Left kidney (tissue), 2 donors: ENCODE results near the gene PSD4. TPM values are rescaled to one million over a fixed set of nuclear protein-coding genes. Genes with fewer than 3 reads are reported as not detected.

Experiments
- DNase-seq: peaks from one replicate; pipeline ENCODE4 v3.0.0-alpha.2; 2013
- polyA plus RNA-seq: library from polyadenylated mRNA; unstranded; fragments of 120-200 nt; gene quantifications from one replicate; pipeline ENCODE4 v1.2.1, GENCODE V29; 2013; ENCODE audit not compliant: insufficient read length

Gene PSD4
- polyA plus RNA-seq, 1 donor, result 10.0 TPM

DNA sequence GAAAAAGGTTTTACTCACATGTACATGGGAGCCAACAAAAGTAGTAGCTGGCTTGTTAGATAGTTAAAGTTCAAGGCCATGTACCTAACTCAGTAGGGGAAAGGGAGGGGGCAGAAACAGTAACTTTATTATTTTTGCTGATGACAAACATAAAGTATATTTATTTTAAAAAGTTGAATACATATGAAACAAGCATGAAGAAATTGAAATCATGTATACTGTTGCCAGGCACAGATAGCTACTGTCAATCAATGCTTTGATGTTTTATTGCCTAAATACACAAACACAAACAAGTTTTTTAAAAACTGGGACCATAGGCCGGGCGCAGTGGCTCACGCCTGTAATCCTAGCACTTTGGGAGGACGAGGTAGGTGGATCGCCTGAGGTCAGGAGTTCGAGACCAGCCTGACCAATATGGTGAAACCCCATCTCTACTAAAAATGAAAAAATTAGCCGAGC is 7.6 kb upstream of the PSD4 start:
- DNase-seq, result no peak

DNA sequence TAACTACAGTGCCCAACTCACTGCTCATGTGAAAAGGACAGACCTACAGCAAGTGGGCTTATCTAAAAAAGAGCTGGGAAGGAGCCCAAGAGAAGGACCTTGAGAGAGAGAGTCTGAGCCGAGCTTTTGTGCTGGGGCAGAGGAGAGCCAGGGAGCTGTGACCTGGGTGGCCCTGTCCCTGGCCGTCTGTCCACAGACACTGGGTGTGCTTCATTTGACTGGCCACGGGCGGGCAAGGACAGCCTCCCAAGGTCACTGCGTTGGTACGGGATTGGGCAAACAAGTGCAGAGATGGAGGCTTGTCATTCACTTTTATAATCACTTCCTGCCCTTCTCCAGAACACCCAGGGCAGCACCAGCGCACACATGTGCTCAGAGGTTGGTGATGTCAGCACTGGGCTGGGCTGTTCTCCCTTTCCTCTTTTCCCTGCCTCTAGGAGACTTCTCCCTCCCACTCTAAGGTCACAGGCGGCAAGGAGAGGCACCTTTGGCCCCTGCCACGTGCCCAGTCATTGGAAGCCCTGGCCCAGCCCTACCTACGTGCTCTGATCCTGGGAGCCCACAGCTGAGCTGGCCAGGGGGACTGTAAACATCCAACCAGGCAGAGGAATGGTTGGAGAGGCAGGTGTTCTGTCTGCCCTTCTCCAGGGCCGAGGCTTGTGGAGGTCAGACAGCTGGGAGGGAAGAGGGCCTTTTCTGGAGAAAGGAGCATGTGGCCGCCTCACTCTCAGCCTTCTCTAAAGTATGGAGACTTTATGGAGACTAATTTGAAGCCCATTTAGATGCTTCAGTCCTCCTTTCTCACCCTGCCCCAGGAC is 6.4 kb upstream of the PSD4 start:
- no peak for DNase-seq

DNA sequence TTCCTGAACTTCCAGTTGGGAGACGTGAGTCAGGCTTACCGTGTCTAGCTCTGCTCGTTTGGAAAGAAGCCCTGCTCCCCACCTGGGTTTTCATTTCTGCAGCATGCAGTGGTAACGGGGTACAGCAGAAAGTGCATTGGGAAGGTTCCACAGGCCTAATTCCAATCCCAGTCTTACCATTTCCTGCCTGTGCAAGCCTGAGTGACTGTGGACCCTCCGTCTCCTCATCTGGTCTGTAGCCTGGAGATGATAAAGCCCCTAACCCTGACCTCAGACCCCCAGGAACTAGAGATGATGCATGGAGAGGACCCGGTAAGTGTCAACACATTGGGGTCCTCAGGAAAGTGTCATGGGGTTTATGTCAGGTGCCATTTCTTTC is 5.8 kb upstream of the PSD4 start:
- no peak for DNase-seq

DNA sequence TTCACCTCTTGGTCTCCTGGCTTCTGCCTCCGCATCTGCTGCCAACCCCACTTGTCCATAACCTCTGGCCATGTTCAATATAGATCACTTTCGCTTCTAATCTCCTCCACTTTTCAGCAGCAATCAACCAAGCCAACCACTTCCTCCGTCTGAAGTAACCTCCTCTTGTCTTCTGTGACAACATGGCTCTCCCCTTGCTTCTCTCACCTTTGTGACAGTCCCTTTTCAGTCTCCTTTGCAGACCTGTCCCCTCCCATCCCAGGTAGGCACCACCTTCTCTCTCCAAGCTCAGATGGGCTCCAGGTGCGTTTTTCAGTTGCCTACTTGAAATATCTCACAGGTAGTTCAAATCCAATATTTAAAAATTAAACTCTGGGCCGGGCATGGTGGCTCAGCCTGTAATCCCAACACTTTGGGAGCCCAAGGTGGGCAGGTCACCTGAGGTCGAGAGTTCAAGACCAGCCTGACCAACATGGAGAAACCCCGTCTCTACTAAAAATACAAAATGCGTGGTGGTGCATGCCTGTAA is 4.7 kb upstream of the PSD4 start:
- DNase-seq, result no peak

DNA sequence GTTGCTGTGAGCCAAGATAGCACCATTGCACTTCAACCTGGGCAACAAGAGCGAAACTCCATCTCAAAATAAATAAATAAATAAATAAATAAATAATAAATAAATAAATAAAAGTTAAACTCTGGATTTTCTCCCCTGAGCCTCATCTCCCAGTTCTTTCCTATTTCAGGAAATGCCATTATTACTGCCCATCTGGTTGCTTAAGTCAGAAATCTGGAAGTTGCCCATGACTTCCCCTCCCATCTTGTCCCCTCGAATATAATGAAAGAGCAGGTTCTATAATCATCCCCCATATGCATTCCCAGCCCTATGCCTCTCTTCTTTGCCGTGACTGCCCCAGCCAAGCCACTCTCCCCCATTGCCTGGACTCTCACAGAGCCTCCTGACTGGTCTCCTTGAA is 4.2 kb upstream of the PSD4 start:
- DNase-seq, result no peak

DNA sequence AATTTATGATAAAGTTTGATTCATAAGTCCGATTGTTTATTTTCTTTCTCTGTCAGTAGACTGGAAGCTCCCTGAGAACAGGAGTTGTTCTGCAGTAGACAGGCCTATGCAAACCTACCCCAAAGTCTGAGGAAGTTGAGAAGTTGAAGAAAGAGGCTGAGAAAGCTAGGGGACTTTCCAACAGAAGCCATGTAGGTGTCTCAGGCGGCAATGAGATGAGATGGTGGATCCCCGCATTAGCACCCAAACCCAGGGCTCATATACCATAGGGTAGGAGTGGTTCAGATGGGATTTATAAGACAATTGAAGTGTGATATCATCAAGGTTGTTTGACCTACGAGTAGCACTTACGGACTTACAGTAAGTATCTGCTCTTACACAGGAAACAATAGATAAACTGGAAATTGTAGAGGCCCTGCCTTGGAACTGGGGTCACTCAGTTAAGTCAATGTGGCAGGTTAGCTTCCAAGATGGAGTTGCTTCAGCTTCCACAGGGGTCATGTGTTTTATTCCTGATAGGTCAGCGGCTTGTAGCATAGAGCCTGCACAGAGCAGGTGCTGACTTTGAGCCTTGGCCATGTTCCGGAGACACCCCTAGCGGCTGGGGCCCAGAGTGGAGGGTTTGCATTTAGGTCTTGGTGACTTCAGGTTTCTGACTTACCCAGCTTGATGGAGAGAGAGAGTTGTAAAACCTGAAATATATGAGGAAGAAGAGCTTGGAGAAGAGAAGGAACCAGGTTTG is 2.3 kb upstream of the PSD4 start:
- no peak for DNase-seq

DNA sequence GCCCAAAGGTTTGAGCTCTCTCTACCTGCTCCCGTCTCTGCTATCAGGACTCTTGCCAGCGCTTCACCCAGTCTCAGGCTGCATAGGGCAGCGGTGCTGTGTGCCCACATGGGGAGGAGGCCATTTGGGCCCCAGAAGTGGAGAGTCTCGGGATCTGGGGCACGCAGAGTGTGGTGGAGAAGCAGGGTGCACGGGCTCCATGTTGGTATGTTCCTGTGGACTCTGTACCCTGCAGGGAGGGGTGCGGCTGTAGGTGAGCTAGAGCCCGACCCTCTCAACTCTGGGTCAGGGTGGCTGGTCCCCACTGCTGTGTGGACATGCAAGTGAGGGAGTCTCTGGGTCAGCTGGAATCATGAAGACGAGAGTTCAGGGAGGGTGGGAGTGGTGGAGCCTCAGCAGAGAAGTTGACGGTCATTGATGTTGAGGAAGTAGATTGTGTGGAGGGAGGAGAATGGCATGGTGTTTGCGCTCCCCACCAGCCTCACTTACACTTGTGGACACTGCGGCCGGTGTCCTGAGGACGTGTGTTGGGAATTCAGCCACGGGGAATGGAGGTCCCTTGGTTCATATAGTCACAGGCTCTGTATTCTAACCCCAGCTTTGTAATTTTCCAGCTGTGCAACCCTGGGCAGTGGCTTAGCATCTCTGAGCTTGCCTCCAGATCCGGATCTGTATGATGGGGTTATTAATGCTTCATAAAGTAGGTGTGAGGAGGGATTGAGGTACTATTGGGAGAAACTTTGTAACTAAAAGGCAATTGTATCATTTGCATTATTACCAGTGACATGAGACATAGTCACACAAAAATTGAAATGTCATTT is 840 bp upstream of the PSD4 start:
- no peak for DNase-seq

DNA sequence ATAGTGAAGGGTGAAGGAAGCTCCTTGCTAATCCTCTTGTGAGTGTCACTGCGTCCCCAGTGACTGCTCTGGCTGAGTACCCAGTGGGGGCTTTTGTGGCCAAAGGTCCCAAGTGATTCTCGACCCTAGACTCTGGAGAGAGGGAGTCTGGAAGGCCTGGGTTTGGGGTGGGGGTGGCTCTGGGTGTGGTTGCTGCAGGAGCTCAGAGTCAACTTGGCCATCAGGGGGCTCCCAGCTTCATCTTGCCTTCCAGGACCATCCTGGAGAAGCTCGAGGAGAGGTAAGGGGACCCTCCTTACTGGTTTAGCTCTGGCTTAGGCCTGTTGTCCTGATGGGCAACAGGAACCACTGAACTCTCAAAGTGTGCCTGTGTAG is 592 bp downstream of the PSD4 start:
- DNase-seq, result no peak

DNA sequence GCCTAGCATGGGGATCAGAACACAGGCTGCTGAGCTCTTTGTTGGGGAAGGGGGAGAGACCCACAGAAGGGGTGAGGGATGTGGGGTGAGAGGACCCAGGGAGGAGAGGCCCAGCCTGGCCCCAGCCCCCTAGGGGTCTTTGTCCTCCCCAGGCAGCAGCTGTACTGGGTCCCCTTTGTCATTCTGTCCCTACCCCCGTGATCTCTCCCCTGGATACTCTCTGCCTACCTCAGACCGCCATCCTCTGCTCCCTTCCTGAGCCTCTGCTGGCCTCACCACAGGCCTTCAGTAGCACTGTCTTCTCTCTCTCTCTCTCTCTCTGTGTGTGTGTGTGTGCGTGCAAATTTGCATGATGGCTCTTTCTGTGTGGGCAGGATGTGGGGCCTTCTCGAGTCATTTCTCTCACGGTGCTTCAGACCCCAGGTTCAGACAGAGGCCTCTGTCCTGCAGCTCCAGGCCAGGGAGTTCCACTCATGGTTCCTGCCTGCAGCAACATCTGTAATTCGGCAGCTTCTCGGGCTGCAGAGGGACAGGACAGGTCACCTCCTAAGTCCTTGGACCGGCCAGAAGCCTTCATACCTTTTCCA is 1.4 kb downstream of the PSD4 start:
- no peak for DNase-seq

DNA sequence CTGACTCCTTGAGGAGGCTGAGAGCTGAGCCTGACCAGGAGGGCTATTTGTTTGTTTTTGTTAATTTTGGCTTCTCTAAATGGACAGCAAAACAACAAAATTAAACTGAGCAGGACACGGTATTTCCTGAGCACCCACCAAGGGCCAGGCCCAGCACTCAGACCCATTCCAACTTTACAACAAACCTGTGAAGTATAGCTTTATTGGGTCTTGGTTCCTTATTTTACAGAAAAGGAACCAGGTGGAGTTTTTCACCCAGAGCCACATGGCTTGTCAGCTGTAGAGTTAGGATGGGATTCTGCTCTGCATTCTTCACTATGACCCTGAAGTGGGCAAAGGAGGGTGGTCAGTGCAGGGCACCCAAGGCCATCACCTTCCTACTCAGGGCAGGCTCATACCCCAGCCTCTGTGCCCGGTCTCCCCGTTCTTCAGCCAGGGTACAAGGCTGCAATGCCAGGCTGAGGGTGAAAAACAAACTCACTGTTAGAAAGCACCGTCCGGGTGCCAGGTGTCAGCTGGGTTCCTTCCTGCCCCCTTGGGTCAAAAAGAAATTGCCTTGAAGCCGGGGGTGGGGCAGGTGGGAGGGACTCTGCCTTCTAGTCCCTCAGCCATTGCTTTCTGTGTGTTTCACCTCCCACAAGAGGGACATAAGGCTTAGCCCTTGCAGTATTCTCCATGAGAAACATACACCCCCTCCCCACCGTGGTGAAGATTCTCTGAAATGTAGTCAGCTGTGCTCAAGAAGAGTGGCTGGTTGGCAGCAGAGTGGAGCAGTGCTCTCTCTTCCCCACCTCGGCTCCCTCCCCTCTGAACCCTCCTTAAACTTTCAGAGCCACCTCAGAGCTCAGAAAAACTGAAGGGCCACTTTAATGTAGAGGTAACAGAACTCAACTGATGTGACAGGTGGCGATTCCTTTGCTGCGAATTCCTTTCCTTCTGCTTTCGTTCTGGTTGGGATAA is 2.2 kb downstream of the PSD4 start:
- DNase-seq, result no peak

DNA sequence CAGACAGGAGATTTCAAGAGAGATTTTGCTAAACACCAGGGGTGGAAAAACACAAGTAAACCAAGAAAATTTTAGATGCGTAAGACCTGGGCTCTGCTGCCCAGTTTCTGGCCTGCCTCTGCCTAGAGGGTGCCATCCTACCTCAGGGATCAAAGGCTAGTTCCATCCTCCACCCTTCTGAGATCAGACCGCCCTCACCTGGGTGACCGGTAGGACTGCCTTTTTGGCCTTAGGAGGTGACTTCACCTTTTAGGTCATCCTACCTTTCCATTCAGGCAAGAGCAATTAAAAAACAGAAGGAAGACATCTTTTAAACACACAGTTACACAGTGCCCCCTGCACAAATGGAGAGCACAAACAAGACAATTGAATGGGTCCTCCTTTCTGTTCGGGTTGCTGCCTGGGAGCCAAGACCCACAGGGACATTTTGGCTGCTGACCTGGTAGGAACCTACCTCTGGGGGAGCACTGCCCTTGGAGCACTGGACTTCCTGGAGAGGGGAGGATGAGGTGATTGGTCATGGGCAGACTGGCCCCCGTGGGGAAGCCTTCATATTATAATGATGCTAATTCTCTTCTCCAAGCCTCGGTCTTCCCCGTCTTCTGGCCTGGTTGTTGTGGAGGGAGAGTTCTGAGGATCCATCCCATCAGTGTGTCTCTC is 3.1 kb downstream of the PSD4 start:
- no peak for DNase-seq

DNA sequence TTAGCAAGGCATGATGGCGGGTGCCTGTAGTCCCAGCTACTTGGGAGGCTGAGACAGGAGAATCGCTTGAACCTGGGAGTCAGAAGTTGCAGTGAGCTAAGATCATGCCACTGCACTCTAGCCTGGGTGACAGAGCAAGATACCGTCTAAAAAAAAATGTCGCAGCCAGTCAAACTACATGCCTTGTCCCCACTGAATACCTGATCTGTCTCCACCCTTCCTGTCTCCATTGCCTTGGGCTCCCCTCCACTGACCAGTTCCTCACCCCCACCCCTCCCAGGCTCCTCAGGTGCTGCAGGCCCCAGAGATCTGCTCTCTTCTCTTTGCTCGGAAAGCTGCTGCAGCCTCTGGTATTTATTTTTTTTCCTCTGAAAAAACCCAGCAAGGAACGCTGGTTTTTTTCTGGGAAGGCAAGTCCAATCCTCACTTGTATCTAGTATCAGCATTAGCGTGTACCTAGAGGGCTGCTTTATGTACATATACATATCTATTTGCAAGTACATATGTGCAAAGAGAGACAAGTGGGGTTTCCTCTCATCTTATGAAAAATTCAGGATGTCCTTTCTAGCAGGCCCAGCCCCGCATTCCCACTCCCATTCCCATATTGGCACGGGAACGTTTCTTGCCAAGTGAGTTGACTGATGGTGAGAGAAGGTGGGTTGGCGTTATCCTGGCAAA is 4.4 kb downstream of the PSD4 start:
- DNase-seq, result no peak

DNA sequence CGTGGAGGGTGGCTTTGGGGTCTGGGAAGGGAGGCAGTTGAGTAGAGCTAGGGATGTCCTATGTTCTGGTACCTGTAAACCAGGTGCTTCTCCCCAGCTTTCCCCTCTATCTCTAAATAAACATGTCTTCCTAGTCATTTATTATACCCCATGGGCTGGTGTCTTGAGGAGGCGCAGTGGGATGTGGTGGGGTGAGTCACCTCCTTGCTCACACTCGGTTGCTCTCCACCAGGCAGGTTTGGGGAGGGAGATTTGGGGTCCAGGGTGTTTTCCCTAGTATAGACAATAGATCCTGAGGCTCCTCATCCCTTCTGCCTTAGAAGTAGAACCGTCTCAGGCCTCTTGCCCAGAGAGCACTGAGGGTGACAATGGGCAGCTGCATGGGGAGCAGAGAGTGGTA is 5.1 kb downstream of the PSD4 start:
- no peak for DNase-seq

DNA sequence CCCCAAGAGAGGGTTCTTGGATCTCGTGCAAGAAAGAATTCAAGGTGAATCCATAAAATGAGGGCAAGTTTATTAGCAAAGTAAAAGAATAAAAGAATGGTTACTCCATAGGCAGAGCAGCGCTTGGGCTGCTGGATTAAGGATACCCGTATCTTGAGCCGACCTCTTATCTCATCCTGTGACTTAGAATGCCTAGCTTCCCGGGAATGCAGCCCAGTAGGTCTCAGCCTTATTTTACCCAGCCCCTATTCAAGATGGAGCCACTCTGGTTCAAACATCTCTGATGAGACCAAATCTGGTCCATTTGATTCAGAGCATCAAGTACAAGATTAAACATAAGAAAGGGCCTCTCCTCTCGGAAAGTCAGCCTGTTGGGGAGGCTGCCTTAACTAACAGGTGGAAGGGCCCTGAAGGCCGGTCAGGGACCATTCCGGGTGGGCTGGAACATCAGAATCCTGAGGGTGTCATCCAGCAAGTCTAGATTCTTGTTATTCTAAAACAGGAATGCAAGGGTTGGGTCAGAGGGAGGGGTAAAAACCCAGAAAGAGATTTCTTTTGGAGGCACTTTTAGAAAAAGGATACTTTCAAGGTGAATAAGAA is 5.8 kb downstream of the PSD4 start:
- DNase-seq, result no peak

DNA sequence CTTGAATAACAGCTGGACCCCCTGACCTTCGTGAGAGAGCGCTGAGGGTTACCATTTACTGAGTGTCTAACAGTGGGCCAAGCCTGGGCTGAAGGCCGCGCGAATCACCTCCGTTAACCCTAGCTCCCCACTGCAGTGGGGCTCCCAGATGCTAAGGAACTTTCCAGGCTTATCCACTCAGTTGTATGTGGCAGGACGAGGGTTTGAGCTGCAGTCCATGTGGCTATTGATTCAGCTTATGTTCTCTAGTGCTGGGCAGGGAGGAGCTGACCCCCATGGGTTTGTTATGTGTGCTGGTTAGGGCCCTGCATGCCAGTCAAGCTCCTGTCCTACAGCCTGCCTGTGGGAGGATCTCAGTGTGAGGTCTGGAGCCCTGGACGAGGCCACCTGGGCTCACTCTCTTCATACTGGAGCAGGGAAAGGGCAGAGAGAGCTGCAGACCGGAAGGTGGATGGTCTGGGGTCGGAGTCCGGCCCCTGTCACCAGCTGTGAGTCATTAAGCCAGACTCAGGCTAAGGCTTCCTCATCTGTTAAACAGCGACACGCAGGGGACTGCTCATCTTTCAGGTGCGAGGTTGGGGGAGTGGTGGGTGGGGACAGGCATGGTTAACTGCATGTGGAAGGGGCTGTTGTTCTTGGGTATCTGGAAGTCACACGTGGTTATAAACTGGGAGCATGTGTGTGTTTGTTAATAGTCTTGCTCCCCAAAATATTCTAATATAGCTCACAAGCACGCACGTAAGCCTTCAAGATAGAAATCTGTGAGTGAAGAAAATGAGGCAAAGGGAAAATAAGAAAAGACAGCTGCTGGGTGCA is 6.6 kb downstream of the PSD4 start:
- no peak for DNase-seq

DNA sequence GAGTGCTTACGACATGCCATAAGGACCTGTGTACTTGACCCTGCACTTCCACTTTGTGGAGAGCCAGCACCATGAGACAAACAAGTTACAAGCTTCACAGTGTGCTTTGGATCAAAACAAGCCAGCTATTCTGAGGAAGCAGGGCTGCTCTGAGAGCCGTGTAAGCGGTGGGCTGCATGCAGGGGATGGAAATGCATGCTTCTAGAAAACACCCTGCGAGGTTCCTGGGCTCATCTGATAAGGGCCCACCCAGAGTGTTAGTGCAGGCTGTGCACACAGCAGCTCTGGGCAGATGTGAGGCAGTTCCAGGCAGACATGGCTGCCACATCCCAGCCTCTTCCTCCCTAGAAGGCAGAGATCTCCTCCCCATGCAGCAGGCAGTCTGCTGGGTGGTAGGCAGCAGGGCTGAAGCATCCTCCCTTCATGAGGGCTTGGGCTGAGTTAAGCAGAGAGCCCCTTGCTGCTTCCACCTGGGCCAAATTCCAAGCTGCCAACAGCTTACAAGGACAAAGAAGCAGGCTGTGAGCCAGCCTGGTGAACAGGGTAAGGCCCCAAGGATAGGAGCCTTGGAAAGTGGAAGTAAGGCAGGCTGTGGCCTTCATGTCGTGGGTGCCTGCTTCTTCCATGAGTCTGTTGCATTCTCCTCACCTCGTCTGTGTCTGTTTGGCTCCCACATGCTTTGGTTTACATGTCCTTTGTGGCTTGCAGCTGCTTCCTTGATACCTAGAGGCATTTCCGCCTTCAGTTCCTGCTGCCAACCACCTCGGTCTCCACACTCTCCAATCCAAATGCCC is 7.7 kb downstream of the PSD4 start:
- DNase-seq, result no peak

DNA sequence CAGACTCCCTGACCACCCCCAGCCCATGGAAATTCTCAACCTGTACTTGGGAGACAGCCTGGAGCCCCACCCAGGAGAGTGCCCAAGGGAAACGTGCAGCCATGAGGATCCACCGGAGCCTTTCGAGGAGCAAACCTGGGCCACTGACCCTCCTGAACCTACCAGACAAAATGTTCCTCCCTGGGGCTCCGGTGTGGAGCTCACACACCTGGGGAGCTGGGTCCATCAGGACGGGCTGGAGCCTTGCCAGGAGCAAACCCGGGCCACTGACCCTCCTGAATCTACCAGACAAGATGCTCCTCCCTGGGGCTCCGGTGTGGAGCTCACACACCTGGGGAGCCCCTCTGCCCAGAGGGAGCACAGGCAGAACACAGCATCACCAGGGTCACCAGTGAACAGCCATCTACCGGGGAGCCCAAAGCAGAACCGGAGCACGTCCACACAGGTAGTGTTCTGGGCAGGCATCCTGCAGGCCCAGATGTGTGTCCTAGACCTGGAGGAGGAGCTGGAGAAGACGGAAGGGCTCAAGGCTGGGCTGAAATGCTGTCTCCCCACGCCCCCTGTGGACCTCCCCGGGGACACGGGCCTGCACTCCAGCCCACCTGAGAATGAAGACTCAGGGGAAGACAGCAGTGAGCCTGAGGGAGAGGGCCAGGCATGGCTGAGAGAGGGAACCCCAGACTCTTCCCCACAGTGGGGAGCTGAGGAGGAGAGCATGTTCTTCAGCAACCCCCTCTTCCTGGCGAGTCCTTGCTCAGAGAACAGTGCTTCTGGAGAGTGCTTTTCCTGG is 8.9 kb downstream of the PSD4 start:
- no peak for DNase-seq
